Dermis microvascular lymphatic vessel endothelial cell (primary cell): ENCODE measurements around the gene IL20. TPM values are rescaled to one million over a fixed set of nuclear protein-coding genes. Genes with fewer than 3 reads are reported as not detected.

Experiments
- DNase-seq, 2 donors: peaks; one replicate each; pipeline versions ENCODE4 v3.0.0 to v3.0.0-alpha.2; 2010; ENCODE audit warnings: low read depth in 2 of 2
- total RNA-seq: library from RNA; depleted of rRNA; stranded (reverse); fragments of >200 nt; gene quantifications from 2 replicates; pipeline ENCODE4 v1.2.1, GENCODE V29; 2014

Gene IL20
- total RNA-seq, 1 donor from 2014 or later: not detected

DNA sequence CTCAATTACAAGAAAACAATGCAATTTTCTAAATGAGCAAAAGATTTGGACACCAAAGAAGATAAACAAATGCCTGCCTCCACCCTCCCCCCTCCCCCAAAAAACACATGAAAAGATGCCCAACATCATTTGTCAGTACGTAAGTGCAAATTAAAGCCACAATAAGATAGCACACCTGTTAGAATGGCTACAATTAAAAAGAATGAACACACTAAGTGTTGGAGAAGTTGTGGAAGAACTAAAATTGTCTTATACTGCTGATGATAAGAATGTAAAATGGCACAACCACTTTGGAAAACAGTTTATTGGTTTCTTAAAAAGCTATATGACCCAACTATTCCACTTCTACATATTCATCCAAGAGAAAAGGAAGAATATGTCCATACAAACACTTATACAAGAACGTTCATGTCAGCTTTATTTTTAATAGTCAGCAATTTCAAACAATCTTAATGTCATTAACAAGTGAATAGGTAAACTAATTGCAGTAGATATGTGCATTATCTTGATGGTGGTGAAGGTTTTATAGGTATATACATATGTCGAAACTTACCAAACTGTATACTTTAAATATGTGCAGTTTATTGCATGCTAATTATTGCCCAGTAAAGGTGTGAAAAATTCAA, 10.4 kb downstream of the IL20 start:
- DNase-seq: no peak

DNA sequence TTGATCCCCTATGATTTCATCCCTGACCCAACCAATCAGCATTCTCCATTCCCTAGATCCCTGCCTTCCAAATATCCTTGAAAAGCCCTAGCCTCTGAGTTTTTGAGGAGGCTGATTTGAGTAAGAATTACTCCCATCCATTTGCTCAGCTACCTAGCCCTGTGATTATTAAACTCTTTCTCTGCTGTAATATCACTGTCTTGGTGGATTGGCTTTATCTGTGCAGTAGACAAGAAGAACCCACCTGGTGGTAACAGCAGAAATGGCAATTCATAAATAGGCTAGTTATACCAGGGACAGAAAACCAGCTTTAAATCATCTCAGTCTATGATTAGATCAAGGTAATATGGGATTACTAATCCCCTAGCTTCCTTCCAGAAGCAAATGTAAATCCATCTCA, 13.0 kb downstream of the IL20 start:
- DNase-seq: no peak

DNA sequence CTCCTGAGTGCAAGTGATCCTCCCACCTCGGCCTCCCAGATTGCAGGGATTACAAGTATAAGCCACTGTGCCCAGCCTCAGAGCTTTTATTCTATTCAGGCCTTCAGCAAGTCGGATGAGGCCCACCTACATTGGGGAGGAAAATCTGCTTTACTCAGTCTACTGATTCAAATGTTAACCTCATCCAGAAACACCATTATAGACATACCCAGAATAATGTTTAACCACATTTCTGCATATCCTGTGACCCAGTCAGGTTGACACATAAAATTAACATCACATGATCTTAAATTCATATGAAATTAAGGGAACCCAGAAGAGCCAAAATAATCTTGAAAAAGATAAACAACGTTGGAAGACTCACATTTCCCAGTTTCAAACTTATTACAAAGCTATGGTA, 14.9 kb downstream of the IL20 start:
- DNase-seq: no peak

DNA sequence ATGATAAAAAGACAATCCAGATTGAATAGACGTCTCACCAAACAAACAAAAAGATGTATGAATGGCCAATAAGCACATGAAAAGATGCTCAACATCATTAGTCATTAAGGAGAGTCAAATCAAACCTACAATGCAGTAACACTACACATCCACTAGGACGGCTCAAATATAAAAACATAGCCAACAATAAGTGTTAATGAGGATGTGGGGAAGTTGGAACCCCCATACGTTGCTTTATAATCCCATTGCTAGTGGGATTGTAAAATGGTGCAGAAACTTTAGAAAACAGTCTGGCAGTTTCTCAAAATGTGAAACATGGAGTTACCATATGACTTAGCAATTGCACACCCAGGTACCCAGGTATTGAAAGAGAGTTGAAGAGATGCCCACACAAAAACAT, 17.1 kb downstream of the IL20 start:
- no peak for DNase-seq

DNA sequence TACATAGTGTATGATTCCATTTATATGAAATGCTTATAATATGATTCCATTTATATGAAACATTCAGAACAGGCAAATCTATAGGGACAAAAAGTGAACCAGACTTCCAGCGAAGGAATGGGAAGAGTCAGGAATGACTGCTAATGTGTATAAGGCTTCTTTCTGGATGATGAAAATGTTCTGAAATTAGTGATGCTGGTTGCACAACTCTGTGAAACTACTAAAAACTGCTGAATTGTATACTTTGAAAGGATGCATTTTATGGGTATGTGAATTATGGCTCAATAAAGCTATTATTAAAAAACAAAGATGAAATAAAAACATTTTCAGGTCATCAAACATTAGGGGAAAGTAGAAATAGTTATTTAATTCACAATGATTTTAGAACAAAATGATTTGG, 17.7 kb downstream of the IL20 start:
- no peak for DNase-seq

DNA sequence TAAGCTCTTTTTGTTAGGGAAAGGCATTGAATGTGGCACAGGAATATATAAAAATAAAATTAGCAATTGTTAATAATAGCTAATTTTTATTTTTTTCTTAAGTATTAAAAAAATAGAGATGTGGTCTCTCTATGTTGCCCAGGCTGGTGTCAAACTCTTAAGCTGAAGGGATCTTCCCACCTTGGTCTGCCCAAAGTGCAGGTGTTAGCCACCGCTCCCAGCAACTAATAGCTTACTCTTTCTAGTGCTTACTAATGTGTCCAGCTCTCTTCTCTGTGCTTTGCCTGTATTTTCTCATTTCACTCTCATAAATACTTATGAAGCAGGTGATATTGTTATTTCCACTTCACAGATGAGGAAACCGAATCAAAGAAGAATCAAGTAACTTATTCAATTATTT, 18.5 kb downstream of the IL20 start:
- no peak for DNase-seq

DNA sequence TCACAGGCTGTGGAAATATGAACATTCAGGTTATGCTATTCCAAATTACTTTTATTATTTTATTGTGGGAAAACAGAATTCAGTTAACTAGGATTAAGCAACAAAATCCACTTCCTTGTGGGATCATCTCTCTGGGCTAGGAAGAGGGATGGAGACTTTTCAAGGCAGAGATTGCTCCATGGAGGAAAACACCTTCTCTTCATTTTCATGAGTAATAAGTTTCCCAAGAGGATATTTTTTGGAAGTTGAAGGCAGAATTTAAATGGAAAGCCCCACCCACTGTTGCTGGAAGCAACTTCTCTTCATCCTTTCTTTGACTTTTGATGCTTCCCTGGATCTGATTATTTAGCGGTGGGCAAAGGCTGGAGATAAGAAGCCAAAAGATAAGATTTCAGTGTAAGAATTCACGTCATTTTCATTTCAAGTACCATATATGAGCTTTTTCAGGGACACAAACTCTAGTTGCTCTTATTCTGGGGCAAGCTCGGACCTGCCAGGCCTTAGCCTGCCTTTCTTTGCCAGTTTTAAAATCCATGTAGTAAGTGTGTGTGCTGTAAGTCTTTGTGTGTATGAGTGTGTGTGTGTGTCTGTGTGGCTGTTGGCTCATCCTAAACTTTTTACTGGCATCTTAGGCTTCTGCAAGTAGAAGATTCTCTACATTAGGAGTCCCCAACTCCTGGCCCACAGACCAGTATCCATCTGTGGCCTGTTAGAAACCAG, 20.1 kb downstream of the IL20 start:
- DNase-seq: no peak

DNA sequence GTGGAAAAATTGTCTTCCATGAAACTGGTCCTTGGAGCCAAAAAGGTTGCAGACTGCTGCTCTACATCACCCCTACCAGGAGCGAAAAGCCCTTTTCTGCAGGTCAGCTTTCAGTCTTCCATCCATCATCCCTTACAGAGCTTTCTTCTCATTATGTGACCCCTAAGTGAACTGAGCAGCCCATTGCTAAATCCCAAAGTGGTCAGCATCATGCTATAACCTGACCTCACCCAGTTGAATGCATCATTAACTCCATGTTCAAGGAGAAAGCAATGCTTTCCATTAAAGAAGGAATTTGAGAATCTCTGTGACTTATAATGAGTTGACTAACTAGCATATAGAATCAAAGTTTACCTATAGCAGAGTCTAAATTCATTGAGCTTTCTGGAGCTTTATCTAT, 21.4 kb downstream of the IL20 start:
- DNase-seq: no peak

DNA sequence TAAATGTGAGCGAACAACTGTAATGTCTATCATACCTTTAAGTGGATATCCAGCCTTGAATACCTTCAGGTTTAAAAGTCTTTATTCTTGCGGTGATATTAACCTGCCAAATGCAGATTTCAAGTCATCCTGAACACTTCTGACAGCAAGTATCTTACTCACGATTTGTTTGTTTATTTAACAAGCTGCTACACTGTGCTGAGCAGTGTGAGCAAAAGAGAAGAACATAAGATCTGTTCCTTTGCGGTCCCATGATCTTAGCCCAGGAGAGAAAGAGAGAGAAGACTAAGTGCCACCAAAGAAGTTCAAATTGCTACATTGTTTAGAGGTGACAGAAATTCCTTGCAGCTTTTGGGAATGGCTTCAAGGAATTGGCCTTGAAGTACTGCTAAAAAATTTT, 22.3 kb downstream of the IL20 start:
- no peak for DNase-seq

DNA sequence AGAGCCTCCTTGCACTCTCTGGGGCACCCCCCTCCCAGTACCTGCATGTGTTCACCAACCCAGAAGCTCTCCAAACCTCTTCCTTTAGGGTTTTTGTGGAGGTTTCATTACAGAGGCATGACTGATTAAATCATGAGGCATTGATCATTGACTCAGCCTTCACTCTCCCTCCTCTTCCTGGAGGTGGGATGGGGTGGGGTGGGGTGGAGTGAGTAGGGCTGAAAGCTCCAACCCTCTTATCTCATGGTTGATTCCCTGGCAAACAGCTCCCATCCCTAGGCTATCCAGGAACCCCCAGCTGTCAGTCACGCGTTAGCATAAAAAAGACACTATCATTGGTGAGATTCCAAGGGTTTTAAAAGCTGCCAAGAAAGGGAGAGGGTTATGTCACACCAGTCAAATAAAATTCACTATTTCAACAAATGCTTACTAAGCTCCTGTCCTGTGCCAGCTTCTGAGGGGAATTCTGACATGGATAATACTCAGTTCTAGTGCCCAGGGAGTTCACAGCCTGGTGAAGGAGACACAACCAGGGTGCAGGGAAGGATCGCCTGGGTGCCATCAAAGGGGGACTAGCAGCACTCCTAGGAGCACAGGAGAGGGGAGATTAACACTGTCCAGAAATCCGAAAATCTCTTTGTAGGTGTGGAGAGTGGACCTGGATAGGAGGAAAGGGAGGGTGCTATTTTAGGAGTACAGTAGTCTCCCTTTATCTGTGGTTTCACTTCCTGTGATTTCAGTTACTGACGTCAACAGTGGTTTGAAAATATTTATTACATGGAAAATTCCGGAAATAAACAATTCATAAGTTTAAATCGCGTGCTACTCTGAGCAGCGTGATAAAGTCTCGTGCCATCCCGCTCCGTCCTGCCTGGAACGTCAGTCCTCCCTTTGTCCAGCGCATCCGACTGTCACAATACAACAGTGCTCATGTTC, 25.0 kb downstream of the IL20 start:
- peak; percentile 16 to 78 for DNase-seq

DNA sequence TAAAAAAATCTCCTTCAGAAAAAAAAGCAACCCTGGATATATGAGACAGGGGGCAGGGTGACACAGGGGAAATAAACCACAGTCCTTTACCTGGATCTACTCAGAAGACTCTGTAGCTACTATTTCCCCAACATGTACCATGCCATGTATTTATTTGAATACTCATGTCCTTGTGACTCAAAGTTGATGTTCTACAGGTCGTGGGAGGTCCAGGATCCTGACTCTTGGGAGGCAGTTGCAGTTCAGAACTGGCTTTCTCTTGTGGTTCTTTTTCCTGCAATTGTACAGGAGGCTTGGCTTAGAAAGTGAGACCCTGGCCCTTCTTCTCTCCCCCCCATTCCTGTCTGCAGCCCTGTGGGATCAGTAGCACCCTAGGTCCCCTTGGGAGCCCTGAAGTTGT, 26.0 kb downstream of the IL20 start:
- no peak for DNase-seq

DNA sequence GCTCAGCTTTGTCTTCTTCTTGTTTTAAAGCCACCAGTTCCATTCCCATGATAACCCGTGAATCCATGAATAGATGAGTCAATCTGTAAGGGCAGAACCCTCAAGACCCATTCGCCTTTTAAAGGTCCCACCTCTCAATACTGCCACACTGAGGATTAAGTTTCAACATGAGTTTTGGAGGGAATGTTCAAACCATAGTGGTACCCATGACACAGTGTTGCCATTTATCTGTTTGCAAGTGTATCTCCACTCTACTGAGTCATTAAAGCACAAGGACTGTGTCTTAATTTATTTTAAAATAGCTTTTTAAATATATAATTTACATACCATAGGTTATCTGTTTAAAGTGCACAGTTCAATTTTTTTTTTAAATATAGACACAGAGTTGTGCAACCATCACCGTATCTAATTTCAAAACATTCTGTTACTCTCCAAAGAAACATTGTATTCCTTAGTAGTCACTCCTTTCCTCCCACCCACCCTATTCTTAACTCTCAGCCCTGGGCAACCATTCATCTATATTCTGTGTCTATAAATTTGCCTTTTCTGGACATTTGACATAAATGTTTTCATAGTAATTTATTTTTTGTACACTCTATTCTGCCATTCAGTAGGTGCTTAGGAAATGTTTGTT, 27.0 kb downstream of the IL20 start:
- no peak for DNase-seq

DNA sequence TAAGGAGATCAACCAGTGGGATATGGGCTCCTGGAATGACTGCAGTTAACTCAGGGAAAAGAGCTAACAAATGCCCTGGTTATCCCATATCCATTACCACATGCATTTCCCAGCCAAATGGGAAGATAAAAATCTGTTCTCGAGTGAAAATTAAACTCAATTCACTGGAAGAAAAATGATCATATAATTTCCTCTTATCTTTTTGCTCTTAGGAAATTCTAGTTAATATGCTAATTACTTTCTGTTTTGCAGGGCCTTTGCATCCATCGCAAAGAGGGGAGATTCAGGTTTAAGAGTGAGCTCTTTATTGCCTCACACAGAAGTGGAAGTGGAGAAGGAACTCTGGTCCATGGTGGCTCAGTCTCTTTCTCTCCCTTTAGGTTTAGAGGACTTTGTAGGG, 28.0 kb downstream of the IL20 start:
- no peak for DNase-seq

DNA sequence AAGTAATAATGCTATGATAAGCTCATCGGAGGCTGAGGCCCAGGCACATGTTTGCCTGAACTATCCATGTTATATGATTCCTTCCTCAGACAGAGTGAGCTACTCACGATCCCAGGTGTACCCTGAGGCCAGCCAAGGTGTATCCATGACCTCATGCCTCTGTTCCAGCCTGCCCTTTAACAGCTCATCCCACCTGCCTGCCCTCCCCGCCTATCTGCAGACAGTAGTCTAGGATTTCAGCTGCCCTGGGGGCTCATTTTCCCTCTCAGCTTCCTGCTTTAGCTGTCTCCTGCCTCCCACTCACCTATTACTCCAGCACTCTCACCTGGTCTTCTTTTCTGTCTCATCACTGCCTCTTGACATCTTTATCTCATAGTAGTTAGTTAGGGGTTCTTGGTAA, 29.9 kb downstream of the IL20 start:
- no peak for DNase-seq

DNA sequence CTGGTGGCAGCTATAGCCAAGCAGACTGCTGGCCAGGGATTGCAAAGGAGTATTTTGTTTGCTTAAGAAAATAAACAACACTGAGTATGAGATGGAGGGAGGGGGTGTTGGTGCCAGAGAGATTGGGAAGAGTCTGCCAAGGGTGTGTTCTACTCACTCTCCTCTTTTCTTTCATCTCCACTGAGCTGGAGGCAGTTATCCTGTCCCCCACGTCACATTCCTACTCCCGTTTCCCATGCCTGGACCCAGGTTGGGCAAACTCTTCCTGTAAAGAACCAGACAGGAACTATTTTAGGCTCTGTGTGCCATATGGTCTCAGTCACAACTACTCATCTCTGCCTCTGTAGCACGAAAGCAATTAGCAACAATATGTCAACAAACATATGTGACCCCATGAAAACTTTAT, 30.4 kb downstream of the IL20 start:
- DNase-seq: no peak

DNA sequence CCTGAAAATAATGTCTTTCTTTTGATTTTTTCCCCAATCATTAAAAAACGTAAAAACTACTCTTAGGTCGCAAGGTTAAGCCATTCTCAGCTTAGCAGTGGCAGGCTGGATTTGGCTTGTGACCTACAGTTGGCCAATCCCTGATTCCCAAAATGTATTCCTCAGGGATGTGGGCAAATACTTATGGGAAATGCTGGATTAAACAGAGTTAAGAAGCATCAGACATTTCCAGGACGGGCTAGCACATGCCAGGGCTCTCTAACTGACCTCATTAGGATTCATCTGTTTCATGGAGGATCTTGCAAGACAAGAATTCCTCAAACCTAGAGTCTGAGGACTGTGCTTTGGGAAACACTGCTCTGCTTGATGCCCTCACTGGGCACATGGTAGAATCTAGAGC, 30.8 kb downstream of the IL20 start:
- DNase-seq: no peak

DNA sequence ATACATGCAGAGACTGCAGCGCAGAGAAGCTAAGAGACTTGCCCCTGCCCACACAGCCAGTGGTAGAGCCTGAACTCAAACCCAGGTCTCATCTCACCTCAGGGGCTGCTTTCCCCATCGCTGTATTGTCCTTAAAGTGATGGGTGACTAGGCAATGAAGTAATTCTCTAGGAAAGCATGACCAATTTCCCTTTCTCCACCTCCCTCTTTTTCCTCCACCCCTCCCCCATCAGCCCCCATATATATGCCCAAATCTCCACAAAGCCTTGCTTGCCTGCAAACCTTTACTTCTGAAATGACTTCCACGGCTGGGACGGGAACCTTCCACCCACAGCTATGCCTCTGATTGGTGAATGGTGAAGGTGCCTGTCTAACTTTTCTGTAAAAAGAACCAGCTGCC, 31.8 kb downstream of the IL20 start, which contains the start of gene IL24:
Gene IL24 (plus strand): TSS at position 269 of the 400 bp plus-strand sequence. CDS start 390 bp downstream, outside the sequence.
- no peak for DNase-seq

DNA sequence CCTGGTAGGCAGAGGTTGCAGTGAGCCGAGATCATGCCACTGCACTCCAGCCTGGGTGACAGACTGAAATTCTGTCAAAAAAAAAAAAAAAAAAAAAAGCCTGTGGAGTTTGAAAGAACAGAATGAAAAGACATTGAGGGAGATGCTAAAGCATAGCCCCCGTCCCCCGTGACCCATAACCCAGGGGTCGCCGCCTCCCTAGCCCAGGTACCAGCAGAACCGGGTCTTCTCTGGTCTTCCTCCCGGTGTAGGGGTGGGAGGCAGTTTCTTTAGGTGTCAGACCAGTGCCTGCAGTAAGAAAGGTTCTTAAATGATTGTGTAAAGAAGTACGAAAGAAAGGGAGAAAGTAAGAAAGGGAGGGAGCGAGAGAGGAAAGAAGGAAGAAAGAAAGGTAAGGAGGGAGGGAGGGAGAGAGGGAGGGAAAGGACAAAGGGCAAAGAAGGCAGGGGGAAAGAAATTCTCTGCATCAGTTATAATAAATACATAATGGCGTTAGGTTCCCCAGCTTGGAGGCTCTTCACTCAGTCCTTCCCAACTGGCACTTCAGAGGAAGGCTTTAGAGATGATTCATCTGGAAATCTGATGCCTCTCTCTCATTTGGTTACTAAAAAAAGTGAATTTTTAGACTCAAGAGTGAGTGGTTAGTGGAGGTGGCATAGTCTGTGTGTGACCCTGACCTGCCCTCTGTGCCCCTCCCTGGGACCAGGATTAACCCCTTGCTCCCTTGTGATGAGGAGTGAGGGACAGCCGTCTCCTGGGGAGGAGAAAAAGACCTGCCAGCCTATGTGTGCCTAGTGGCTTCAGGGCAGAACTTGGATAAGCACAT, 32.9 kb downstream of the IL20 start:
- DNase-seq: no peak

DNA sequence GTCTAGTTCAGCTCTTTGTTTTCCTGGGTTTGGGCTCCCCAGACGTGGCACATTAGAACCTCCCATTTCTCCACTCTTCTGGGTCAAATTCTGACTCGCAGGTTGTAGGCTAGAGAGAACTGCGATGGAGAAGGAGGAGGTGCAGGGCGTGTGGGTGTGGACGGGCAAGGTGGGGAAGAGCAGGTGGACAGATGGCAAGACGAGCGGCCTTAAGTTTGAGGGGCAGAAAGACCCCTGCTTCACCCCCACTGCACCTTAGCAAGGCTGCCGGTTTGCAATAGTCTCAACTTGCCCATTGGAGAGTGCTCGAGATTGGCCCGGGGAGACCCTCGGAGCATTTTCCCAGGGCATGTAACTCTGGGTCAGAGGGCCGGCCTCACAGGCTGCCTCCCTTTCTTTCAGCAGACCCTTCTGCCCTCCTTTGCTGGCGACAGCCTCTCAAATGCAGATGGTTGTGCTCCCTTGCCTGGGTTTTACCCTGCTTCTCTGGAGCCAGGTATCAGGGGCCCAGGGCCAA, 33.5 kb downstream of the IL20 start:
- no peak for DNase-seq

DNA sequence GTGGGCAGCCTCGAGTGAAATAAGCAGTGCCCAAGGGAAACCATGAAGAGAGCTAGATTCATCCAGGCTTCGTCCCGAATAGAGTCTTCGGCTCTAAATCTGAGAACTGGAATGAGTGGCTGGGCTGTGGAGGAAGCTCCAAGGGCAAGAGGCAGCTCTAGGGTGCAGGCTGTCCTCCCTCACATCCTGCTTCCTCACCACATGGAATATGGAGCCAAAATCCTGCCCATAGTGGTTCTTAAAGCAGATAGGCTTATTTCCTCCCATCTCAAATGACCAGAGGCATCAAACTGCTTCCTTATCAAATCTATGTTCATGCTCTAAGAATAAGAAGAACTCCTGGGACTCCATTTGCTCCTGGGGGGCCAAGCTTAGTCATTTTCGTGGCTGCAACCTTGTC, 34.3 kb downstream of the IL20 start:
- DNase-seq: no peak

DNA sequence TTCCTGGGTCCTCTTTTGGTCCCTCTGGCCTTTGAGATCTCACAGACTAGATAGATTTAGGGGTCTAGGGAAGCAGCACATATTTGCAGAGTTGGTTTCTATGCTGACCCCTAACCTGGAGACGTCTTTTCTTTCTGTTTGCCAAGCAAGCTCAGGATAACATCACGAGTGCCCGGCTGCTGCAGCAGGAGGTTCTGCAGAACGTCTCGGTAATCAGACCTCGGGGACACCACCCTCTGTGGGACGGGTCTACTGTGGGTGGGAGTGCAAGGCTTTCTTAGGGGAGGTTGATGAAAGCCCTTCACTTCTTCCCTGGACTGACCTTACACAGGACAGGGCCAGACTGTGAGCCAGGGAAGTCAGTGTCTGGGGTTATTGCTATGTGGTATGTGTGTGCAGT, 34.7 kb downstream of the IL20 start:
- no peak for DNase-seq
